A673 (cell line): ENCODE results near the gene HMX1.

ENCODE experiments used
- EZH2 ChIP-seq: fragments of 200-600 bp; sonication (generic); IDR thresholded peaks from 2 replicates; pipeline ENCODE4 v1.6.1; 2017; ENCODE audit warnings: borderline replicate concordance, low read depth, mild to moderate bottlenecking, mixed read lengths, antibody characterized with exemption, low read length; ENCODE audit not compliant: poor library complexity, severe bottlenecking
- TF ChIP-seq, protein P1 (sequence below): fragments of 300-800, 200-600 bp; sonication (generic); conservative IDR thresholded peaks from 2 replicates; pipeline ENCODE4 v1.5.1; 2017; ENCODE audit warnings: low read depth, mild to moderate bottlenecking, antibody characterized with exemption, low read length, moderate library complexity, mixed read lengths

DNA sequence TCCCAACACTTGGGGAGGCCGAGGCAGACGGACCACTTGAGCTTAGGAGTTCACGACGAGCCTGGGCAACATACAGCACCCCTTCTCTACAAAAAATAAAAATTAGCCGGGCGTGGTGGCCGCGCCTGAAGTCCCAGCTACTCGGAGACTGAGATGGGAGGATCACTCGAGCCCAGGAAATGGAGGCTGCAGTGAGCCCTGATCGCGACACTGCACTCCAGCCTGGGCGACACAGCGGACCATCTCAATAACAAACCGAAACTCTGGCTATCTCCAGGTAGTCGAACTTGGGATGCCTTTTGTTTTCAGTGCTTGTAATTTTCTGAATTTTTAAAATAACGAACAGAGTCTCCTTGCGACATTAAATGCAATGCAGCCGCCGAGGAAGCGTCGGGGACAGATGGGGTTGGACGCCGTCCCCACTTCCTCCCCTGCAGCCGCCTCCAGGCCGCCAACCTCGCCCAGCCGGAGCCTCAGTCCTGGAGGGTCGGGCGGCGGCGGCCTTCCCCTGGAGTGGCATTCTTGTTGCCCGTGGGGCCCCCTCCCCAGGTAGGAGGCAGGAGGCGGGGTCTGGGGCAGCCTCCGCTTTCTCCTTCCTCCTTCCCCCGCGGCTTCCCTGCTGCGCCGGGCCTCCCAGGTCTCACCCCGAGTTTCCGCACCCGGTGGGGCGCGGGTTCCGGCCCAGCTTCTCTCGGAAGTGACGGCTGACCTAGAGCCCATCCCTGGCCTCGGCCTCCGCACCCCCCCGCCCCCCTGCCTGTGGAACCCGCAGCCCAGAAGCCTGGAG is 14.6 kb downstream of the HMX1 start:
- TF ChIP-seq, protein P1, sequence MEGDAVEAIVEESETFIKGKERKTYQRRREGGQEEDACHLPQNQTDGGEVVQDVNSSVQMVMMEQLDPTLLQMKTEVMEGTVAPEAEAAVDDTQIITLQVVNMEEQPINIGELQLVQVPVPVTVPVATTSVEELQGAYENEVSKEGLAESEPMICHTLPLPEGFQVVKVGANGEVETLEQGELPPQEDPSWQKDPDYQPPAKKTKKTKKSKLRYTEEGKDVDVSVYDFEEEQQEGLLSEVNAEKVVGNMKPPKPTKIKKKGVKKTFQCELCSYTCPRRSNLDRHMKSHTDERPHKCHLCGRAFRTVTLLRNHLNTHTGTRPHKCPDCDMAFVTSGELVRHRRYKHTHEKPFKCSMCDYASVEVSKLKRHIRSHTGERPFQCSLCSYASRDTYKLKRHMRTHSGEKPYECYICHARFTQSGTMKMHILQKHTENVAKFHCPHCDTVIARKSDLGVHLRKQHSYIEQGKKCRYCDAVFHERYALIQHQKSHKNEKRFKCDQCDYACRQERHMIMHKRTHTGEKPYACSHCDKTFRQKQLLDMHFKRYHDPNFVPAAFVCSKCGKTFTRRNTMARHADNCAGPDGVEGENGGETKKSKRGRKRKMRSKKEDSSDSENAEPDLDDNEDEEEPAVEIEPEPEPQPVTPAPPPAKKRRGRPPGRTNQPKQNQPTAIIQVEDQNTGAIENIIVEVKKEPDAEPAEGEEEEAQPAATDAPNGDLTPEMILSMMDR = no peak
- TF ChIP-seq EZH2 = peak; percentile 0
